ENCODE results near the gene APBA2. TPM values are rescaled to one million over a fixed set of nuclear protein-coding genes. Genes with fewer than 3 reads are reported as not detected.

The APBA2 gene
- total RNA-seq, 1 donor from 2014 or later = 35.8 TPM

DNA sequence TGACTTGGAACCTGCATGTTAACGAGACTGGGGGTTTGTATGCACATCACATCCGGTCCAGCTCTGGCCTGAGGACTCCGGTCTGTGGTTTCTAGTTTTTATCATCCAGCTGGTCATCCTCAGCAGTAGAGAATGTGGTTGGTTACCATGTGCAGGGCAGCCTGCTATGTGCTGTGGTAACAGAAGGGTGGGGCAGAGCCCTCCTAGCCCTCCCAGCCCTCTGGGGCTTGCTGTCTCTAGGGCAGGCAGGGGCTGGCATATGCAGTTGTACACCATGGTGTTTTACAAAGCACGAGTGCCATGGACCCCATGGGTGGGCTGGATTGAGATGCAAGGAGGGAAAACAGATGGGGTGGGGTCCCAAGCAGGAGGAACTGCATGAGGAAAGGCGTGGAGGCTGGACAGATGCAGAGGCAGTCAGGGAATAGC, 70.2 kb downstream of the APBA2 start:
- no peak overlapping the region for H3K4me3 ChIP-seq
- H3K27ac ChIP-seq = peak overlapping the region; percentile 15
- Mint-ChIP-seq H3K9me3 (peaks cover 4% of the 10 kb centered on the region), H3K4me1 (peaks cover 30% of the 10 kb centered on the region), H3K36me3 (peaks cover 21% of the 10 kb centered on the region), H3K27me3 (ENCODE audit: insufficient read depth, low read depth) (peaks cover 2% of the 10 kb centered on the region), H3K4me3 (no peak overlapping the region), H3K27ac (no peak overlapping the region)
- no peaks in the 10 kb centered on the region for H3K36me3 ChIP-seq
- no peaks in the 10 kb centered on the region for H3K27me3 ChIP-seq
- H3K4me2 ChIP-seq = no peak overlapping the region
- no peaks in the 10 kb centered on the region for H3K9me3 ChIP-seq (ENCODE audit: low read depth)
- H3F3A ChIP-seq (ENCODE audit: low read depth) = peaks cover 8% of the 10 kb centered on the region
- H3K4me1 ChIP-seq = peaks cover 19% of the 10 kb centered on the region
- peaks cover 8% of the 10 kb centered on the region for H3K79me2 ChIP-seq (ENCODE audit: low read depth)
- TF ChIP-seq, protein P1, sequence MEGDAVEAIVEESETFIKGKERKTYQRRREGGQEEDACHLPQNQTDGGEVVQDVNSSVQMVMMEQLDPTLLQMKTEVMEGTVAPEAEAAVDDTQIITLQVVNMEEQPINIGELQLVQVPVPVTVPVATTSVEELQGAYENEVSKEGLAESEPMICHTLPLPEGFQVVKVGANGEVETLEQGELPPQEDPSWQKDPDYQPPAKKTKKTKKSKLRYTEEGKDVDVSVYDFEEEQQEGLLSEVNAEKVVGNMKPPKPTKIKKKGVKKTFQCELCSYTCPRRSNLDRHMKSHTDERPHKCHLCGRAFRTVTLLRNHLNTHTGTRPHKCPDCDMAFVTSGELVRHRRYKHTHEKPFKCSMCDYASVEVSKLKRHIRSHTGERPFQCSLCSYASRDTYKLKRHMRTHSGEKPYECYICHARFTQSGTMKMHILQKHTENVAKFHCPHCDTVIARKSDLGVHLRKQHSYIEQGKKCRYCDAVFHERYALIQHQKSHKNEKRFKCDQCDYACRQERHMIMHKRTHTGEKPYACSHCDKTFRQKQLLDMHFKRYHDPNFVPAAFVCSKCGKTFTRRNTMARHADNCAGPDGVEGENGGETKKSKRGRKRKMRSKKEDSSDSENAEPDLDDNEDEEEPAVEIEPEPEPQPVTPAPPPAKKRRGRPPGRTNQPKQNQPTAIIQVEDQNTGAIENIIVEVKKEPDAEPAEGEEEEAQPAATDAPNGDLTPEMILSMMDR (IDR thresholded peaks at IDR 0.05) = no peak
- no peak for TF ChIP-seq EZH2 (IDR thresholded peaks at IDR 0.05)
- TF ChIP-seq EZH2phosphoT487 (IDR thresholded peaks at IDR 0.05) = no peak
- no peak overlapping the region for H3K9ac ChIP-seq
- H2AFZ ChIP-seq (replicated peaks) = no peak overlapping the region
- DNase-seq (ENCODE audit: low spot score) = no peak
- H4K20me1 ChIP-seq (ENCODE audit: low read depth) = peaks cover 9% of the 10 kb centered on the region

DNA sequence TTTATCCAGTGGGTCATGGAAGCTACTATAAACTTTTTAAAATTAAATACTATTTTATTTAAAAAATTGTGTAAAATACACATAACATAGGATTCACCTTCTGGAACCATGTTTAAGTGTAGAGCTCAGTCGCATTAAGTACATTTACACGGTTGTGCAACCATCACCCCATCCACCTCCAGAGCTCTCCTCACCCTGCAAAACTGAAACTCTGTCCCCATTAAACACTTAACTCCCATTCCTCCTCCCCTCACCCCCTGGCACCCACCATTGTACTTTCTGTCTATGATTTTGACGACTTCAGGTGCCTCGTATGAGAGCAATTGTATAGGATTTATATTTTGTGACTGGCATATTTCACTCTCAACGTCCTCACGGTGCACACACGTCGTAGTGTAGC, 70.7 kb downstream of the APBA2 start:
- Histone ChIP-seq H3K9ac (no peak overlapping the region), H3K36me3 (no peaks in the 10 kb centered on the region), H3K4me3 (no peak overlapping the region), H4K20me1 (ENCODE audit: low read depth) (peaks cover 9% of the 10 kb centered on the region), H3K27ac (no peak overlapping the region), H3K4me2 (no peak overlapping the region), H2AFZ (replicated peaks) (no peak overlapping the region), H3K79me2 (ENCODE audit: low read depth) (peaks cover 8% of the 10 kb centered on the region), H3K9me3 (ENCODE audit: low read depth) (no peaks in the 10 kb centered on the region), H3K27me3 (no peaks in the 10 kb centered on the region), H3K4me1 (peaks cover 19% of the 10 kb centered on the region), H3F3A (ENCODE audit: low read depth) (peaks cover 8% of the 10 kb centered on the region)
- Mint-ChIP-seq H3K4me1 (peaks cover 30% of the 10 kb centered on the region), H3K9me3 (peaks cover 4% of the 10 kb centered on the region), H3K4me3 (no peak overlapping the region), H3K36me3 (peaks cover 21% of the 10 kb centered on the region), H3K27me3 (ENCODE audit: insufficient read depth, low read depth) (peaks cover 2% of the 10 kb centered on the region), H3K27ac (peak overlapping the region; percentile 11)
- no peak for DNase-seq (ENCODE audit: low spot score)
- TF ChIP-seq EZH2 (IDR thresholded peaks at IDR 0.05) = no peak
- no peak for TF ChIP-seq EZH2phosphoT487 (IDR thresholded peaks at IDR 0.05)
- TF ChIP-seq, protein P1 (IDR thresholded peaks at IDR 0.05) = no peak

DNA sequence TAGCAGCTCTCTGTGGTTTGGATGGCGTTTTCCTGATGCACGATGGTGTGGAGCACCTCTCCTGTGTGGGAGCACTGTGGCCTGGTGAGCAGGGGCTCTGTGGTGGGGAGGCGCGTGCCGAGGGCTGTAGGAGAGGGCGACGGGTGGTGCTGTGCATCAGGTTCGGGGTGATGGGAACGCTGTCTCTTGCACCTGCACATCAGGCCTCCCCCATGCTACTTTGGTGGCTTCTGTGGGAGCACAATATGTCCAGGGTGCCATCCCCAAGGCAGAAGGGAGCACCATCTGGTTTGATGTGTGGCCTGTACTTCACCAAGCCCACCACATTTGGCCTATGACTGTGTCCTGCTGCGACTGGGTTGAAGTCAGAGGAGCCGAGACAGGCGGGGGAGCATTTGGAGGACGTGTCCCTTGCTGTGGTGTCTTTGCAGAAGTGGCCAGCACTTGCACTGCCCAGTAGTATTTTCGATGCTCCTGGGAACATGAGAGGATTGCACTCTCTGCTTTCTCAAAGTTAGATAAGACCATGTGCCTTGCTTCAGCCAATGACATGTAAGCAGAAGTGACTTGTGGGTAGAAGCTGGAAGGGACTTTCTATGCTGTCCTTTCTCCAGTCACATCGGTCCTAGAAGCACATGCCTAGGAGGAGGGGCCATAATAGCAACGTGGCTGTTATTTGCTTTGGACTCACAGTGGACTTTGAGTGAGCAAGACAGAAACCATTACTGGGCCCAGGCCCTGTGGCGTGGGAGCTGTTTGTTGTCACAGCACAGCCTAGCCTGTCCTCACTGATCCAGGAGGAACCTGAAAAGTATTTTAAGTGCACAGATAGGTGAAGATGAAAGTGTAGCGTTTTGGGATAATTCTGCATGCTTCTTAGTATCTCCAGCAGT, 72.1 kb downstream of the APBA2 start:
- TF ChIP-seq EZH2phosphoT487 (IDR thresholded peaks at IDR 0.05) = no peak
- no peak for TF ChIP-seq EZH2 (IDR thresholded peaks at IDR 0.05)
- TF ChIP-seq, protein P1 (IDR thresholded peaks at IDR 0.05) = no peak
- peaks cover 4% of the 10 kb centered on the region for H3K9me3 Mint-ChIP-seq

More for the DNA sequence above, 72.1 kb downstream of the APBA2 start:
- Histone ChIP-seq H3K9ac (no peak overlapping the region), H3K27ac (no peak overlapping the region), H3K4me3 (no peak overlapping the region), H3K4me2 (no peak overlapping the region), H3K4me1 (peaks cover 19% of the 10 kb centered on the region), H3K79me2 (ENCODE audit: low read depth) (peaks cover 6% of the 10 kb centered on the region), H3K27me3 (no peaks in the 10 kb centered on the region), H3K36me3 (no peaks in the 10 kb centered on the region), H3F3A (ENCODE audit: low read depth) (peaks cover 8% of the 10 kb centered on the region), H4K20me1 (ENCODE audit: low read depth) (peaks cover 9% of the 10 kb centered on the region), H2AFZ (replicated peaks) (no peak overlapping the region), H3K9me3 (ENCODE audit: low read depth) (no peaks in the 10 kb centered on the region)
- no peak overlapping the region for H3K27ac Mint-ChIP-seq
- H3K27me3 Mint-ChIP-seq (ENCODE audit: insufficient read depth, low read depth) = peaks cover 2% of the 10 kb centered on the region
- H3K36me3 Mint-ChIP-seq = peaks cover 19% of the 10 kb centered on the region
- H3K4me1 Mint-ChIP-seq = peaks cover 30% of the 10 kb centered on the region
- no peak overlapping the region for H3K4me3 Mint-ChIP-seq
- DNase-seq (ENCODE audit: low spot score) = no peak
